ENCODE data around the gene SLC25A33. TPM values are rescaled to one million over a fixed set of nuclear protein-coding genes. Genes with fewer than 3 reads are reported as not detected.
"Not testable (repeated sequence)": the region's sequence is repeated elsewhere in the genome, so short reads cannot be mapped to it uniquely, and the experiment has no call there.

Gene SLC25A33
- total RNA-seq, 2 experiments from 2014 or later = 5.4 to 6.1 TPM

GRCh38 chr1:9515550-9515949, 23.7 kb upstream of the SLC25A33 start:
- H3K27ac Mint-ChIP-seq; DNase-seq; POLR2A ChIA-PET; H3K27me3 Mint-ChIP-seq; H3K36me3 Mint-ChIP-seq; H3K4me1 Mint-ChIP-seq (ENCODE audit: low read depth); intact Hi-C loops (cut with micrococcal nuclease); H3K9me3 Mint-ChIP-seq; H3K4me3 Mint-ChIP-seq: not testable (repeated sequence)
- CTCF ChIA-PET = interaction anchor here (0.6 kb wide), 1 partner anchor 340 kb away, joined by 3 read pairs; no protein-coding TSS in a partner anchor

DNA sequence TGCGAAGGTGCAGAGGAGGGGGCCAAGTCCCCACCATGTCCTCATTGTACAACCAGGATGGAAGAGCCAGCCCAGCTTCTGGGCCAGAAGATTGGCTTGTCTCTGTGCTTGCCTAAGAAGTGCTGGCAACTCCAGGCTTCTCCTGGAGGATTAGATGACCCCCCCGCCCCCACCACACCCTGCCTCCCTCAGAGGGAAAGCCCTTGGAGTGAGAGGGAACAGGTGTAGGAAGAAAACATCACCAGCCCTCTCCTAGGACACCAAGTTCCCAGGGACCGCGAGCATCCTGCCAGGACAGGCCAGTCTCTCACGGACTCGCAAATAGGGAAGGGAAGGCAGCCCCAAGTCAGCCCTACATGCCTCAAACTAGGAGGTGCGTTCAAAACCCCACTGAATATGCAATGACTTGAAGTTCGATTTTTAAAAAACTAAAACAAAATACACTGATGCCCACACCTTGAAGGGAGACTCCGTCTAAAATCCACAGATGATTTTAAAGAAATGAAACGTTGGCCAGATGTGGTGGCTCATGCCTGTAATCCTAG, 20.7 kb upstream of the SLC25A33 start:
- no peaks in the 10 kb centered on the region for H3K9me3 Mint-ChIP-seq

GRCh38 chr1:9520411-9520810, 18.9 kb upstream of the SLC25A33 start:
- no peak for DNase-seq
- Mint-ChIP-seq H3K9me3 (no peaks in the 10 kb centered on the region), H3K4me1 (ENCODE audit: low read depth) (no peaks in the 10 kb centered on the region), H3K27me3 (no peaks in the 10 kb centered on the region), H3K4me3 (no peak overlapping the region), H3K27ac (no peak overlapping the region), H3K36me3 (no peaks in the 10 kb centered on the region)
- ChIA-PET CTCF (no interaction called here), POLR2A (interaction anchor here (0.6 kb wide), 1 partner anchor 23 kb away, joined by 4 read pairs; no protein-coding TSS in a partner anchor)
- intact Hi-C loops (cut with micrococcal nuclease) = no loop called here

More for the DNA sequence above, 20.7 kb upstream of the SLC25A33 start:
- Mint-ChIP-seq H3K36me3 (no peaks in the 10 kb centered on the region), H3K4me1 (ENCODE audit: low read depth) (no peaks in the 10 kb centered on the region), H3K27me3 (no peaks in the 10 kb centered on the region), H3K4me3 (no peak overlapping the region), H3K27ac (no peak overlapping the region)
- POLR2A ChIA-PET = no interaction called here
- CTCF ChIA-PET = interaction anchor here (1.4 kb wide), 1 partner anchor 23 kb away, joined by 3 read pairs; no protein-coding TSS in a partner anchor
- intact Hi-C loops (cut with micrococcal nuclease) = no loop called here
- DNase-seq = no peak

- Mint-ChIP-seq H3K27ac (no peak overlapping the region), H3K9me3 (no peaks in the 10 kb centered on the region), H3K27me3 (no peaks in the 10 kb centered on the region), H3K36me3 (no peaks in the 10 kb centered on the region), H3K4me3 (no peak overlapping the region), H3K4me1 (ENCODE audit: low read depth) (no peaks in the 10 kb centered on the region)
- intact Hi-C loops (cut with micrococcal nuclease) = no loop called here
- ChIA-PET CTCF (interaction anchor here (0.6 kb wide), 1 partner anchor 173 kb away, joined by 5 read pairs; no protein-coding TSS in a partner anchor), POLR2A (no interaction called here)
- peak; percentile 27 for DNase-seq
Measured at GRCh38 chr1:9529190-9529589, 10.1 kb upstream of the SLC25A33 start.

GRCh38 chr1:9530320-9530719, 8.9 kb upstream of the SLC25A33 start:
- no peak for DNase-seq
- Mint-ChIP-seq H3K4me3 (no peak overlapping the region), H3K4me1 (ENCODE audit: low read depth) (no peaks in the 10 kb centered on the region), H3K9me3 (no peaks in the 10 kb centered on the region), H3K27ac (no peak overlapping the region), H3K36me3 (no peaks in the 10 kb centered on the region), H3K27me3 (no peaks in the 10 kb centered on the region)
- intact Hi-C loops (cut with micrococcal nuclease) = no loop called here
- POLR2A ChIA-PET = no interaction called here
- CTCF ChIA-PET = no interaction called here

DNA sequence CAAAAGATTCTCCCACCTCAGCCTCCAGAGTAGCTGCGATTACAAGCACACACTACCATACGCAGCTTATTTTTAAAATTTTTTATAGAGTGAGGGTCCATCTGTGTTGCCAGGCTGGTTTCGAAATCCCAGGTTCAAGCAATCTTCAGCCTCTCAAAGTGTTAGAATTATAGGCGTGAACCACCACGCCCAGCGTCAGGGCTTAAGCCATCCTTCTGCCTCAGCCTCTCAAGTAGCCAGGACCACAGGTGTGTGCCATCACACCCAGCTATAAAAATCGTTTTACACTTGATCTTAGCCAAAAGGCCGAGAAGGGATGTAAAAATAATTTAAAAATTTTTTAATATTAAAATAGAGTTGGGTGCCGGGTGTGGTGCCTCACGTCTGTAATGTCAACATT, 4.3 kb upstream of the SLC25A33 start:
- H3K4me3 Mint-ChIP-seq = no peak overlapping the region
- H3K27me3 Mint-ChIP-seq = no peaks in the 10 kb centered on the region
- no peak overlapping the region for H3K27ac Mint-ChIP-seq
- ChIA-PET CTCF (no interaction called here), POLR2A (no interaction called here)
- H3K9me3 Mint-ChIP-seq = no peaks in the 10 kb centered on the region
- H3K4me1 Mint-ChIP-seq (ENCODE audit: low read depth) = peaks cover 16% of the 10 kb centered on the region
- intact Hi-C loops (cut with micrococcal nuclease) = loop anchor here (5.0 kb wide), 1 partner anchor 218 kb away; no protein-coding TSS in a partner anchor
- H3K36me3 Mint-ChIP-seq = no peaks in the 10 kb centered on the region
- no peak for DNase-seq

DNA sequence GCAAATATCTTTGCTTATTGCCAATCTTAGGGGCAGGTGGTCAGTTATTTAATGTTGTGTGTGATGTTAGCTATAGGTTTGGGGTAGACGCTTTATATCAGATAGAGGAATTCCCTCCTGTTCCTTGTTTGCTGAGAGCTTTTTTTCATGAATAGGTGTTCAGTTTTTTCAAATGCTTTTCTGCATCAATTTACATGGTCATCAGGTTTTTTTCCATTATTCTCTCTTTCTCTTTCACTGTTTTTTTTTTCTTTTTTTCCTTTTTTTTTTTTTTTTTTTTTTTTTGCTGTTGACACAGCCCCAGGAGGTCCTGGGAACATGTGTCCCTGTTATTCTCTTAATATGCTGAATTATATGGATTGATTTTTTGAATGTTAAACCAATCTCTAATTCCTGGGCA, 3.0 kb upstream of the SLC25A33 start:
- Mint-ChIP-seq H3K27ac (no peak overlapping the region), H3K9me3 (no peaks in the 10 kb centered on the region), H3K4me1 (ENCODE audit: low read depth) (peaks cover 24% of the 10 kb centered on the region), H3K4me3 (no peak overlapping the region), H3K36me3 (peaks cover 2% of the 10 kb centered on the region), H3K27me3 (no peaks in the 10 kb centered on the region)
- ChIA-PET POLR2A (no interaction called here), CTCF (no interaction called here)
- DNase-seq = no peak
- intact Hi-C loops (cut with micrococcal nuclease) = loop anchor here (5.0 kb wide), 1 partner anchor 219 kb away; no protein-coding TSS in a partner anchor

- Mint-ChIP-seq H3K4me1 (ENCODE audit: low read depth) (peaks cover 33% of the 10 kb centered on the region), H3K9me3 (no peaks in the 10 kb centered on the region), H3K27ac (peak overlapping the region; percentile 35), H3K36me3 (peaks cover 7% of the 10 kb centered on the region), H3K27me3 (no peaks in the 10 kb centered on the region), H3K4me3 (no peak overlapping the region)
- POLR2A ChIA-PET = no interaction called here
- CTCF ChIA-PET = interaction anchor here (1.2 kb wide), 1 partner anchor 271 kb away, joined by 3 read pairs; no protein-coding TSS in a partner anchor
- intact Hi-C loops (cut with micrococcal nuclease) = loop anchor here (2.0 to 5.0 kb wide), 2 partner anchors 109 to 221 kb away; no protein-coding TSS in a partner anchor
- DNase-seq = no peak
Measured at GRCh38 chr1:9537863-9538668, 1.2 kb upstream of the SLC25A33 start.

DNA sequence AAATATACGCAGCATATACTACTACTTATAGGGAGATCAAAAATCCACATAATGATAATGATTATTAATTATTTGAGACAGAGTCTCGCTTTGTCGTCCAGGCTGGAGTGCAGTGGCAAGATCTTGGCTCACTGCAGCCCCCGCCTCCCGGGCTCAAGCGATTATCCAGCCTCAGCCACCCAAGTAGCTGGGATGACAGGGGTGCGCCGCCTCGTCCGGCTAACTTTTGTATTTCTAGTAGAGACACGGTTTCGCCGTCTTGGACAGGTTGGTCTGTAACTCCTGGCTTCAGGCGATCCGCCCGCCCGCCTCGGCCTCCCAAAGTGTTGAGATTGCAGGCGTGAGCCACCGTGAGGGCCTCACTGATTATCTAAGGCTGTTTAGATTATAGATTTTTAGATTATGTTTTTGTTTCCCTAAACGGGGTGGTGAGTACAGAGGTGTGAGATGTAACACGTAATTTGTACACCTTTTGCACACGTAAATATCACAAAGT, 548 bp upstream of the SLC25A33 start:
- ChIA-PET POLR2A (no interaction called here), CTCF (interaction anchor here (1.1 to 1.2 kb wide), 2 partner anchors 33 to 272 kb away, joined by 3 read pairs; no protein-coding TSS in a partner anchor)
- H3K4me3 Mint-ChIP-seq = no peak overlapping the region
- peaks cover 33% of the 10 kb centered on the region for H3K4me1 Mint-ChIP-seq (ENCODE audit: low read depth)
- H3K27me3 Mint-ChIP-seq = no peaks in the 10 kb centered on the region
- peak overlapping the region; percentile 77 for H3K27ac Mint-ChIP-seq
- intact Hi-C loops (cut with micrococcal nuclease) = loop anchor here (1.0 to 5.0 kb wide), 3 partner anchors 51 to 221 kb away; no protein-coding TSS in a partner anchor
- H3K36me3 Mint-ChIP-seq = peaks cover 7% of the 10 kb centered on the region
- no peak for DNase-seq
- no peaks in the 10 kb centered on the region for H3K9me3 Mint-ChIP-seq

DNA sequence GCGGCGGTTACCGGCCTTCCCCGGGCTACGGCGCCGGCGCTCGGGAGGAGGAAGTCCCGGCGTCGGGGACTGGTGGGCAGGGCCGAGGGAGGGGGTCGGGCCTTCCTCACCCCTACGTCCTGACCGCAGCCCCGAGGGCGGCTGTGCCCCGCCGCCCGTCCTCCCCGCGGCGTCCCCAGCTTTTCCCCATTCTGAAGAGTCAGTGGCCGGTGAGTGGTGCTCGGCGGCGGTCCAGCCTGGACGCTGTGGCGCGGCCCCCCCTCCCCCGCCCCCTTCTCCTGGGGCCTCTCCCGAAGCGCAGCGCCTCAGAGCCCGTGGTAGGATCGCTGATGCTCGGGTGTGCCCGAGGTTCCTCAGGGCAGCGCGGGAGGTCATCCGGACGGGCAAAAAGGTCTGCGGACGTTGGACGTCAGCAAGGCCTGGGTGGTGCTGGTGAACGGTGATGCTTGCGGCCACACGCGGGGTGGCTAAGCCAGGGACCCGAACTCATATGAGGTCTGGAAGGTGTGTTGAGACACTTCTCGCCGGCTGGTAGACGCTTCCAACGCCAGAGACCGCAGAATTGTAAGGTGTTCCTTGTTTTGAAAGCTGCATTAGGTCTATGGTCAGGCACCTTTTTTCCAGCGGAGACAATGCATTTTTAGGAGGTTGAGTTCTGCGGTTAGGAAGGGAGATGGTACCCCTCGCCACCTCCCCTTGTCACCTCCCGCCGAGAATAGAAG, 725 bp downstream of the SLC25A33 start:
- H3K4me1 Mint-ChIP-seq (ENCODE audit: low read depth) = peaks cover 33% of the 10 kb centered on the region
- peak overlapping the region; percentile 71 for H3K27ac Mint-ChIP-seq
- peak overlapping the region; percentile 91 for H3K4me3 Mint-ChIP-seq
- ChIA-PET CTCF (interaction anchor here (0.6 to 1.1 kb wide), 3 partner anchors 32 to 712 kb away, joined by 3 read pairs; no protein-coding TSS in a partner anchor), POLR2A (interaction anchor here (0.6 to 1.0 kb wide), 2 partner anchors 50 to 114 kb away, joined by 3 read pairs; no protein-coding TSS in a partner anchor)
- H3K9me3 Mint-ChIP-seq = no peaks in the 10 kb centered on the region
- H3K36me3 Mint-ChIP-seq = peaks cover 8% of the 10 kb centered on the region
- DNase-seq = peak; percentile 59
- intact Hi-C loops (cut with micrococcal nuclease) = loop anchor here (1.0 to 5.0 kb wide), 3 partner anchors 49 to 223 kb away; no protein-coding TSS in a partner anchor
- H3K27me3 Mint-ChIP-seq = no peaks in the 10 kb centered on the region

DNA sequence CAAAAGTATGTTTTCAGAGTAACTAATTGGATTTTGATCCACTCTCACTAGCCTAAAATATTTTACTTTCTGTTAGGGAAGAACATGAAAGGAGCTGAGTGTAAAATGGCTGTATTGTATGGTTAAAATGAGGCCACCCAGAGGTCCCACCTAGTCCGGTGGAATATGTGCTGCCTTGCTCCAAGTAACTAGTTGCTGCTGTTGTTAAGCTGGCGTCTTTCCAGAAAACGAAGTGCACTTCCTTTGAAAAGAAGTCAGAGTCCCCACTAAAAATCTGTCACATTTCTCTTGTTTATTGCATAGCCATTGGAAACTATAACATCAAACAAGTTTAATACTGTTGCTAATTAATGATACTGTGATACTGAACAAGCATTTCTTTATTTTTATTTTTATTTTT, 3.2 kb downstream of the SLC25A33 start:
- no peak for DNase-seq
- intact Hi-C loops (cut with micrococcal nuclease) = no loop called here
- no peaks in the 10 kb centered on the region for H3K27me3 Mint-ChIP-seq
- H3K4me1 Mint-ChIP-seq (ENCODE audit: low read depth) = peaks cover 30% of the 10 kb centered on the region
- H3K9me3 Mint-ChIP-seq = no peaks in the 10 kb centered on the region
- H3K27ac Mint-ChIP-seq = no peak overlapping the region
- H3K4me3 Mint-ChIP-seq = no peak overlapping the region
- peaks cover 8% of the 10 kb centered on the region for H3K36me3 Mint-ChIP-seq
- CTCF ChIA-PET = no interaction called here
- POLR2A ChIA-PET = no interaction called here

DNA sequence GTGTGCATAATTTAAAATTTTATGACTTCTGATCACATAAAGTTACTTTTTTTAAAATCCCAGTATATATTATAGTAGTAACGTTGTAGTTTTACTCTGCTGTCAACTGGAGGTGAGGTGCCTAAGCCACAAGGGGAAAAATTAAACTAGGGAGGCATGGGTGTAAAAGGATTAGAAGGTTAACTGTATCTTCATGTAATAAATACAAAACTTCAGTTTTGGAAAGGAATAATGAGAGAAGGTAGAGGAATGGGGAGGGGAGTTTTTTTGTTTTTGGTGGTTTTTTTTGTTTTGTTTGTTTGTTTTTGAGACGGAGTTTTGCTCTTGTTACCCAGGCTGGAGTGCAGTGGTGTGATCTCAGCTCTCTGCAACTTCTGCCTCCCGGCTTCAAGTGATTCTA, 5.7 kb downstream of the SLC25A33 start:
- Mint-ChIP-seq H3K9me3 (no peaks in the 10 kb centered on the region), H3K4me1 (ENCODE audit: low read depth) (peaks cover 17% of the 10 kb centered on the region), H3K4me3 (no peak overlapping the region), H3K27me3 (no peaks in the 10 kb centered on the region), H3K27ac (no peak overlapping the region), H3K36me3 (peaks cover 8% of the 10 kb centered on the region)
- POLR2A ChIA-PET = no interaction called here
- intact Hi-C loops (cut with micrococcal nuclease) = no loop called here
- no peak for DNase-seq
- CTCF ChIA-PET = no interaction called here

Measured in activated CD4-positive, alpha-beta memory T cell treated with anti-CD3 and anti-CD28 coated beads for 36 hours (primary cell).